Parathyroid adenoma (tissue), 2 donors: ENCODE data around the gene TP53I13.
A peak's percentile ranks its signal among the peaks of the same experiment; 100 is the strongest.

Experiments
- H2AFZ ChIP-seq: fragments of 300-600 bp; sonication (generic); one replicate; pipeline ENCODE4 v1.7.0; 2017; ENCODE audit warnings: antibody characterized with exemption, mild to moderate bottlenecking
- H3K27ac ChIP-seq: fragments of 300-600 bp; sonication (generic); one replicate; pipeline ENCODE4 v1.7.0; 2017
- H3K27me3 ChIP-seq: fragments of 300-600 bp; sonication (generic); one replicate; pipeline ENCODE4 v1.7.0; 2017; ENCODE audit warnings: low read length; ENCODE audit not compliant: control insufficient read depth, insufficient read depth
- H3K36me3 ChIP-seq: fragments of 300-600 bp; sonication (generic); one replicate; pipeline ENCODE4 v1.7.0; 2017; ENCODE audit warnings: low read length; ENCODE audit not compliant: control insufficient read depth, insufficient read depth
- H3K4me1 ChIP-seq: fragments of 300-600 bp; sonication (generic); one replicate; pipeline ENCODE4 v1.7.0; 2017; ENCODE audit warnings: control low read depth
- H3K4me2 ChIP-seq: fragments of 300-600 bp; sonication (generic); one replicate; pipeline ENCODE4 v1.7.0; 2017; ENCODE audit warnings: low read length
- H3K4me3 ChIP-seq: fragments of 300-600 bp; sonication (generic); one replicate; pipeline ENCODE4 v1.7.0; 2017; ENCODE audit warnings: low read depth, low read length
- H3K79me2 ChIP-seq: fragments of 300-600 bp; sonication (generic); one replicate; pipeline ENCODE4 v1.7.0; 2017; ENCODE audit warnings: control low read depth
- H3K9ac ChIP-seq: fragments of 300-600 bp; sonication (generic); one replicate; pipeline ENCODE4 v1.7.0; 2017; ENCODE audit warnings: mild to moderate bottlenecking
- H3K9me3 ChIP-seq: fragments of 300-600 bp; sonication (generic); one replicate; pipeline ENCODE4 v1.7.0; 2017; ENCODE audit warnings: low read length; ENCODE audit not compliant: control insufficient read depth
- TF ChIP-seq, protein P1 (sequence below): fragments of 300-600 bp; sonication (generic); IDR thresholded peaks from one replicate; pipeline ENCODE4 v1.7.0; 2017; ENCODE audit warnings: antibody characterized with exemption, mild to moderate bottlenecking
- donor health status: primary hyperparathyroidism.

Gene TP53I13

DNA sequence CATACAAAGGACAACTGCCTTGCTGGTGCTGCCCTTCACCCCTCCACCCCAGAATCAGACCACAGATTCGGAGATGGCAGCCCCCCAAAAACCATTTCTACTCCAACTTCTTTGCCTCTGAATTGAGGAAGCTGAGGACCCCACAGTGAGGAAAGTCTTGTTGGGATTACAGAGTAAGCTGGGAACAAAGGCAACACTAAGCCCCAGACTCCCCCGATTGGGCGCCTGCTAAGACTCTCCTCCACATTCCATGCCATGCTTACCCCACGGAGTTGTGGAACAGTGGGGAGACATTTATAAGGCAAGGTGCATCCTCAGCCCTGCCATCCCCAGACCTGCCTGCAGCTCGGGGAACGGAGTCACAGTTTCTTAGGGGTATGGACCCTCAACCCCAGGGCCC, 19.1 kb downstream of the TP53I13 start:
- Histone ChIP-seq H2AFZ (no peak overlapping the region), H3K4me2 (peak overlapping the region; percentile 85), H3K36me3 (no peaks in the 10 kb centered on the region), H3K9ac (no peak overlapping the region), H3K9me3 (no peaks in the 10 kb centered on the region), H3K27me3 (no peaks in the 10 kb centered on the region), H3K27ac (peak overlapping the region; percentile 58), H3K79me2 (peaks cover 35% of the 10 kb centered on the region), H3K4me3 (no peak overlapping the region), H3K4me1 (peaks cover 25% of the 10 kb centered on the region)
- TF ChIP-seq, protein P1, sequence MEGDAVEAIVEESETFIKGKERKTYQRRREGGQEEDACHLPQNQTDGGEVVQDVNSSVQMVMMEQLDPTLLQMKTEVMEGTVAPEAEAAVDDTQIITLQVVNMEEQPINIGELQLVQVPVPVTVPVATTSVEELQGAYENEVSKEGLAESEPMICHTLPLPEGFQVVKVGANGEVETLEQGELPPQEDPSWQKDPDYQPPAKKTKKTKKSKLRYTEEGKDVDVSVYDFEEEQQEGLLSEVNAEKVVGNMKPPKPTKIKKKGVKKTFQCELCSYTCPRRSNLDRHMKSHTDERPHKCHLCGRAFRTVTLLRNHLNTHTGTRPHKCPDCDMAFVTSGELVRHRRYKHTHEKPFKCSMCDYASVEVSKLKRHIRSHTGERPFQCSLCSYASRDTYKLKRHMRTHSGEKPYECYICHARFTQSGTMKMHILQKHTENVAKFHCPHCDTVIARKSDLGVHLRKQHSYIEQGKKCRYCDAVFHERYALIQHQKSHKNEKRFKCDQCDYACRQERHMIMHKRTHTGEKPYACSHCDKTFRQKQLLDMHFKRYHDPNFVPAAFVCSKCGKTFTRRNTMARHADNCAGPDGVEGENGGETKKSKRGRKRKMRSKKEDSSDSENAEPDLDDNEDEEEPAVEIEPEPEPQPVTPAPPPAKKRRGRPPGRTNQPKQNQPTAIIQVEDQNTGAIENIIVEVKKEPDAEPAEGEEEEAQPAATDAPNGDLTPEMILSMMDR = no peak

DNA sequence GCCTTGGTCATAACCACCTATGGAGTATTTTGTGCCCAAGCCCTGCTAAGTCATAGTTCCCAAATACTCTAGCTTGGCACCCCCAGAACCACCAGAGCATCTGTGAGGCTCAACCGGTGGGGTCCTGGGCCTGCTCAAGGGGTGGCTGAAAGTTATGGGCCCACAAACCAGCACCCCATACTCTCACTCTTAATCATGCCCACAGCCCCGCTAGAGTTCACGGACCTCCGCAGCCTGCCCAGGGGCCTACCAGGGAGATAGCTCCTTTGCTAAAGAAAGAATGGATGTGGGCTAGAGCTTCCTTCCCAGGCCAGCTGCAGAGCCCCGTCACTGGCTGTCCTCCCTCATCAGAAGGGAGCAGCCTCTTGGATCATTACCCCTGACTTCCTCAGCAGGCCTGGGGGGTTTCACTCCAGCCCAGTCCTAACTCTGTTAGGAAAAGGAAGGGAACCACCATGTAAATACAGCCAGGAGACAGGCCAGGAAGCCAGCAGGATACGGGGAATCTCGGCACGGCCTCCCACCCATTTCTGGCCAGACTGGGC, 19.6 kb downstream of the TP53I13 start:
- Histone ChIP-seq H3K4me2 (peak overlapping the region; percentile 85), H3K79me2 (peaks cover 35% of the 10 kb centered on the region), H3K27ac (peak overlapping the region; percentile 58), H3K4me3 (peak overlapping the region; percentile 81), H3K36me3 (no peaks in the 10 kb centered on the region), H3K9ac (peak overlapping the region; percentile 49), H2AFZ (peak overlapping the region; percentile 67), H3K4me1 (peaks cover 27% of the 10 kb centered on the region), H3K27me3 (no peaks in the 10 kb centered on the region), H3K9me3 (no peaks in the 10 kb centered on the region)
- TF ChIP-seq, protein P1 = no peak

DNA sequence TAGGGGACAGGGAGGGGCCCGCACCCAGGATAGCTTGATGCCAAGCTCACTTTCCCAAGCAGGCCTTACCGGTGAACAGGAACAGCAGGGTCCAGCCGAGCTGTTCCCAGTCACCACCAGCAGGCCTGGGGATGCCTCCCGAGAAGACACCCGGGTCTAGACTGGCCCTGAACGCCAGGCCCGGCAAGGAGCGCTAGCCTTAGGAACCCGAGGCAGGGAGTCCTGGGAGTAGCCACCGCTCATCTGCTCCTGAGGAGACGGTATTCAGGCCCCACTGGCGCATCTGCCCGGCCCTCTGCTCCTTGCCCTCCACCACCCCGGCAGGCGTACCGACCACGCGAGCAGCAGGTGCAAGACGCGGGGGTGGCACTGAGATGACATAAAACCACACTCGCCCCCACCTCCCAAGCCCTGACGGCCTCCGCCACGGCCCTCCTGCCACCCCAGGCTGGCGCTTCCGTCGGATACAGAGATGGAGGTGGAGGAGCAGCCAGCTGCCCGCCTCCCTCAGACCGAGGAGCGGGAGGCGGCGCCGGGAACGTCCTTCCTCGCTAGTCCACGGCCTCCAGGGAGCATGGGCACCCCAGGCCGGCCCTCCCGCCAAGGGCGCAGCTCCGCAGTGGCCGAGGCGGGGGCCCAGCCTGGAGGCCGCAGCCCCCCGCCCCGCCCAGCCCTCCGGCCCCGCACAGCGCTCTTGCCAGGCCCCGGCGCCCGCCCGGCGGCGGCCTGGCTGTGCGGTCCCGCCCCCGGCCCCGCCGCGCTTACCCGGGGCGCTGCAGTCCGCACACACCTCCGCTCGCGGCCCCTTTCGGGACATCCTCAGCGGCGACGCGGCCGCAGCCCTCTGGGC, 20.3 kb downstream of the TP53I13 start:
- Histone ChIP-seq H3K79me2 (peaks cover 34% of the 10 kb centered on the region), H3K9ac (peak overlapping the region; percentile 49), H3K4me1 (peaks cover 27% of the 10 kb centered on the region), H2AFZ (peak overlapping the region; percentile 67), H3K4me3 (peak overlapping the region; percentile 81), H3K36me3 (no peaks in the 10 kb centered on the region), H3K4me2 (peak overlapping the region; percentile 85), H3K9me3 (no peaks in the 10 kb centered on the region), H3K27ac (peak overlapping the region; percentile 58), H3K27me3 (no peaks in the 10 kb centered on the region)
- TF ChIP-seq, protein P1 = no peak

DNA sequence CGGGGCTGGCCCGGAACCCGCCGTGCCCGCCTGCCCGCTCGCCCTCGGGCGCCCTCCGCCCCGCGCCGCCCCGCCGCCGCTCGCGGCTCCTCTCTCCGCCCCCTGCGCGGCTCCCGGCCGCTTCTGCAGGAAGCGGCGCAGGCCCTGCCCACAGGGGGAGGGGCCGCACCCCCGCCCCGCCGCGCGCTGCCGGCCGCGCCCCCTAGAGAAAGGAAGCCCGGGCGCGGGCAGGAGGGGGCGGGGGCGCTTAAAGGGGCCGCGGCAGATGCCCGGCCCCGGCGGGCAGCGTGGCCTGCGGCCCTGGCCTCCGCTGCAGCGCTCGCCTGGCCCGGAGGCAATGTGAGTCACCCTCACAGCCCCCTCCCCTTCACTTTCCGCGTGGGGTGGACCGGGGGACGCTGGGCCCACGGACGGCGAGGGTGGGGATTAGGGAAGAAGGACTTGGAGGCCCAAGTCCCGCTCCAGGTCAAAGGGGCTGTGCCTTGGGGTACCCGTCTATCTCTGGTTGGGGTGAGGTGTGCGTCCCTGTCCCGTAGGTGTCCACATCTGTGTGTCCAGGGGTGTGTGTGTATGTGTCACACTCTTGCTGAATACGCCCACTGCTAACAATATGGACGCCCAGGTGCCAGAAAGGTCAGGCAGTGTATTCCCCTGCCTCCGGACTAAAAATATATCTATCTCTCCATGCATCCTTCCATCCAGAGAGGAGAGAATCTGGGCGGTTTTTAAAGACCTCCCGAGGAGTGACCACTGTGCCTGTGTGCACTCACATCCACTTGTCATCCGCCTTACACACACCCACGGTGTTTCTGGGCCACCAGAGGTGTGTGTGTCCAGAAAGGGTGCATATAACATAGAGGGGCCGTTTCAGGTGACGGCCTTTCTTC, 21.3 kb downstream of the TP53I13 start, which contains the start of gene GIT1:
Gene GIT1, minus strand, starts transcription at position 125 of the 887 bp plus-strand sequence. CDS start 270 bp downstream, outside the sequence.
- no peaks in the 10 kb centered on the region for H3K9me3 ChIP-seq
- H3K4me1 ChIP-seq = peaks cover 35% of the 10 kb centered on the region
- H3K9ac ChIP-seq = peak within 1 kb of the TSS; percentile 49
- no peaks in the 10 kb centered on the region for H3K36me3 ChIP-seq
- H3K27ac ChIP-seq = peak within 1 kb of the TSS; percentile 76
- H2AFZ ChIP-seq = peak within 1 kb of the TSS; percentile 99
- TF ChIP-seq, protein P1 = no peak
- H3K4me2 ChIP-seq = peak within 1 kb of the TSS; percentile 85
- H3K79me2 ChIP-seq = peaks cover 29% of the 10 kb centered on the region
- peak within 1 kb of the TSS; percentile 81 for H3K4me3 ChIP-seq
- H3K27me3 ChIP-seq = no peaks in the 10 kb centered on the region
